C4-2B (cell line): ENCODE results near the gene CD164L2.

ENCODE experiments used
- ZFX ChIP-seq: fragments of 450-650 bp; IDR thresholded peaks from 2 replicates; pipeline ENCODE4 v1.6.1; 2017
- TF ChIP-seq, protein P1 (sequence below): fragments of 450-650 bp; conservative IDR thresholded peaks from 2 replicates; pipeline ENCODE4 v1.5.1; 2017; ENCODE audit warnings: mild to moderate bottlenecking

DNA sequence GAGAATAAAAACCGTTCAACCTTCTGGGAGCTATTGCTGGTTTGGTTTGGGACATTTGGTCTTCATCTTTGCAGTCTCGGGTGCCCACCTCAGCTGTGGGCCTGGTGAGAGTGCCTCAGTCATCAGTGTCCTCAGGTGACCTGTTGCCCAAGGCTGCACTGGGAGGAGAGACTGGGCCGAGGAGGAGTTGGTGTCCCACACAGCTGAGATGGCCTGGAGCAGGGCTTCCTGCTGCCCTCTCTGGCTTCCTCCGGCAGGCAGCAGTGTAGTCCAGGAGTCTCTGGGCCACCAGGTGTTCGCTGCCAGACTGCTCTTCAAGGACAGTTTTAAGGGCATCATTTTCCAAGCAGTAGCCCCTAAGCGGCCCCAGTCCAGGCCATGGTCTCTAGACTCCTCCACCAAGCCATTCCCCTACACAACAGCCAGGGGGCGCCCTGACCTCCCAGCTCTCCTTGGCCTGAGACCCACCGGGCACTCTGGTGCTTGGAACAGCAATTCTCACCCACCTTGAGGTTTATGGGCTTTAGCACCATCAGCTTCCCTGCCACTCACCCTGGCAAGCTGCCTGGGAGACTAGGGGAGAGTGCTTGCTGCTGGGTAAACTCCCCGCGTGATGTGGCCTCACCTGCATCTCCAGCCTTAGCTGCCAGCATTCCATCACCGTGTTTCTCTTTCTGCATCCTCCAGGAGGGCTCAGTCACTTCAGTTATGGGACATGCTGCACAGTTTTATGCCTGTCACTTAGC is 50.4 kb downstream of the CD164L2 start:
- TF ChIP-seq, protein P1, sequence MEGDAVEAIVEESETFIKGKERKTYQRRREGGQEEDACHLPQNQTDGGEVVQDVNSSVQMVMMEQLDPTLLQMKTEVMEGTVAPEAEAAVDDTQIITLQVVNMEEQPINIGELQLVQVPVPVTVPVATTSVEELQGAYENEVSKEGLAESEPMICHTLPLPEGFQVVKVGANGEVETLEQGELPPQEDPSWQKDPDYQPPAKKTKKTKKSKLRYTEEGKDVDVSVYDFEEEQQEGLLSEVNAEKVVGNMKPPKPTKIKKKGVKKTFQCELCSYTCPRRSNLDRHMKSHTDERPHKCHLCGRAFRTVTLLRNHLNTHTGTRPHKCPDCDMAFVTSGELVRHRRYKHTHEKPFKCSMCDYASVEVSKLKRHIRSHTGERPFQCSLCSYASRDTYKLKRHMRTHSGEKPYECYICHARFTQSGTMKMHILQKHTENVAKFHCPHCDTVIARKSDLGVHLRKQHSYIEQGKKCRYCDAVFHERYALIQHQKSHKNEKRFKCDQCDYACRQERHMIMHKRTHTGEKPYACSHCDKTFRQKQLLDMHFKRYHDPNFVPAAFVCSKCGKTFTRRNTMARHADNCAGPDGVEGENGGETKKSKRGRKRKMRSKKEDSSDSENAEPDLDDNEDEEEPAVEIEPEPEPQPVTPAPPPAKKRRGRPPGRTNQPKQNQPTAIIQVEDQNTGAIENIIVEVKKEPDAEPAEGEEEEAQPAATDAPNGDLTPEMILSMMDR, result peak; percentile 93
- TF ChIP-seq ZFX, result no peak
